Measurements from ENCODE around the gene REPS2. TPM values are rescaled to one million over a fixed set of nuclear protein-coding genes. Genes with fewer than 3 reads are reported as not detected.

REPS2 gene
- total RNA-seq, 4 donors from 2014 or later = 18.2 to 68.4 (median 20.2) TPM

GRCh38 chrX:16997313-16997712 is 50.9 kb downstream of the REPS2 start:
- no peaks in the 10 kb centered on the region for H3K9me3 ChIP-seq
- no peaks in the 10 kb centered on the region for H3K4me1 ChIP-seq
- no peak overlapping the region for H3K4me3 ChIP-seq
- intact Hi-C loops (cut with DNase I; ENCODE audit: low total_unique reads) = no loop called here
- H3K27ac ChIP-seq = no peak overlapping the region
- TF ChIP-seq POLR2A (IDR thresholded peaks at IDR 0.05) = no peak
- TF ChIP-seq, protein P1, sequence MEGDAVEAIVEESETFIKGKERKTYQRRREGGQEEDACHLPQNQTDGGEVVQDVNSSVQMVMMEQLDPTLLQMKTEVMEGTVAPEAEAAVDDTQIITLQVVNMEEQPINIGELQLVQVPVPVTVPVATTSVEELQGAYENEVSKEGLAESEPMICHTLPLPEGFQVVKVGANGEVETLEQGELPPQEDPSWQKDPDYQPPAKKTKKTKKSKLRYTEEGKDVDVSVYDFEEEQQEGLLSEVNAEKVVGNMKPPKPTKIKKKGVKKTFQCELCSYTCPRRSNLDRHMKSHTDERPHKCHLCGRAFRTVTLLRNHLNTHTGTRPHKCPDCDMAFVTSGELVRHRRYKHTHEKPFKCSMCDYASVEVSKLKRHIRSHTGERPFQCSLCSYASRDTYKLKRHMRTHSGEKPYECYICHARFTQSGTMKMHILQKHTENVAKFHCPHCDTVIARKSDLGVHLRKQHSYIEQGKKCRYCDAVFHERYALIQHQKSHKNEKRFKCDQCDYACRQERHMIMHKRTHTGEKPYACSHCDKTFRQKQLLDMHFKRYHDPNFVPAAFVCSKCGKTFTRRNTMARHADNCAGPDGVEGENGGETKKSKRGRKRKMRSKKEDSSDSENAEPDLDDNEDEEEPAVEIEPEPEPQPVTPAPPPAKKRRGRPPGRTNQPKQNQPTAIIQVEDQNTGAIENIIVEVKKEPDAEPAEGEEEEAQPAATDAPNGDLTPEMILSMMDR (IDR thresholded peaks at IDR 0.05) = no peak
- no peaks in the 10 kb centered on the region for H3K27me3 ChIP-seq
- DNase-seq = no peak
- no peaks in the 10 kb centered on the region for H3K36me3 ChIP-seq

DNA sequence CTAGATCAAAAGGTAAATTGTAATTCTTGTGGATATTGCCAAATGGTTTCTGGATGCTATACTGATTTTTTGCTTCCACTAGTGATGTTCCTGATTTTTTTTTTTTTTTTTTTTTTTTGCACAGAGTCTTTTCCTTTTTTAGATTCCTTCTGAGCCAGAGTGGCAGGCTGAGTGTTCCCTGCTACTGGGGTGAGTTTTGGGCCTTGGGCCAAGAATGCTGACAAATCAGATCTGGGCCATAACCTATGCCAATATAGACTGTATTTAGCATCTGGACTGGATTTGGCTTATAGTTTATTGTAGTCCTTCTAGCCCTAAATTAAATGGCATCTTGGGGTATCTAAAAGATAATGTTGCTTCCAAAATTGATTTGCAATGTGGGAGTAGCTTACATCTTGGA is 52.8 kb downstream of the REPS2 start:
- H3K36me3 ChIP-seq = no peaks in the 10 kb centered on the region
- intact Hi-C loops (cut with DNase I; ENCODE audit: low total_unique reads) = no loop called here
- no peak for TF ChIP-seq POLR2A (IDR thresholded peaks at IDR 0.05)
- TF ChIP-seq, protein P1 (IDR thresholded peaks at IDR 0.05) = no peak
- no peaks in the 10 kb centered on the region for H3K9me3 ChIP-seq
- no peaks in the 10 kb centered on the region for H3K4me1 ChIP-seq
- H3K4me3 ChIP-seq = no peak overlapping the region
- H3K27ac ChIP-seq = no peak overlapping the region
- DNase-seq = no peak
- H3K27me3 ChIP-seq = no peaks in the 10 kb centered on the region

- no peaks in the 10 kb centered on the region for H3K9me3 ChIP-seq
- no peak overlapping the region for H3K4me3 ChIP-seq
- TF ChIP-seq POLR2A (IDR thresholded peaks at IDR 0.05) = no peak
- TF ChIP-seq, protein P1 (IDR thresholded peaks at IDR 0.05) = no peak
- H3K36me3 ChIP-seq = no peaks in the 10 kb centered on the region
- H3K27me3 ChIP-seq = no peaks in the 10 kb centered on the region
- DNase-seq = no peak
- no peaks in the 10 kb centered on the region for H3K4me1 ChIP-seq
- intact Hi-C loops (cut with DNase I; ENCODE audit: low total_unique reads) = no loop called here
- no peak overlapping the region for H3K27ac ChIP-seq
Measured at GRCh38 chrX:17000751-17001150, 54.3 kb downstream of the REPS2 start.

GRCh38 chrX:17005712-17006368 is 59.4 kb downstream of the REPS2 start:
- no peak for TF ChIP-seq POLR2A (IDR thresholded peaks at IDR 0.05)
- TF ChIP-seq, protein P1 (IDR thresholded peaks at IDR 0.05) = no peak
- intact Hi-C loops (cut with DNase I; ENCODE audit: low total_unique reads) = no loop called here
- Histone ChIP-seq H3K27me3 (no peaks in the 10 kb centered on the region), H3K4me1 (no peaks in the 10 kb centered on the region), H3K27ac (peak overlapping the region; percentile 0 to 32), H3K4me3 (no peak overlapping the region), H3K36me3 (no peaks in the 10 kb centered on the region), H3K9me3 (no peaks in the 10 kb centered on the region)
- DNase-seq = no peak

- H3K9me3 ChIP-seq = no peaks in the 10 kb centered on the region
- no peaks in the 10 kb centered on the region for H3K4me1 ChIP-seq
- no peaks in the 10 kb centered on the region for H3K36me3 ChIP-seq
- intact Hi-C loops (cut with DNase I; ENCODE audit: low total_unique reads) = no loop called here
- DNase-seq = peak in 1 of 2 donors; percentile 39
- H3K27ac ChIP-seq = peak overlapping the region in 1 of 2 donors; percentile 32
- H3K4me3 ChIP-seq = no peak overlapping the region
- H3K27me3 ChIP-seq = no peaks in the 10 kb centered on the region
- no peak for TF ChIP-seq POLR2A (IDR thresholded peaks at IDR 0.05)
- TF ChIP-seq, protein P1 (IDR thresholded peaks at IDR 0.05) = no peak
Measured at GRCh38 chrX:17007134-17007768, 60.8 kb downstream of the REPS2 start.
